Caco-2 (cell line): ENCODE measurements around the gene ISOC2. TPM values are rescaled to one million over a fixed set of nuclear protein-coding genes. Genes with fewer than 3 reads are reported as not detected.
"Not testable (repeated sequence)": the region's sequence is repeated elsewhere in the genome, so short reads cannot be mapped to it uniquely, and the experiment has no call there.

Experiments used
- BruUV-seq: library from RNA; stranded (reverse); fragments of 400-500 nt; replicated peaks from 2 replicates; lab custom pipeline; 2021; lab: Mats Ljungman, UMichigan
- CTCF ChIA-PET: fragments of 300-600 bp; sonication (Branson Sonifier 250); formaldehyde crosslinking; loops from one replicate; lab custom pipeline; 2022; ENCODE audit warnings: antibody characterized with exemption; lab: Charles Lee
- POLR2A ChIA-PET: fragments of 300-600 bp; sonication (Branson Sonifier 250); formaldehyde crosslinking; loops from one replicate; lab custom pipeline; 2022; ENCODE audit warnings: antibody characterized with exemption; lab: Charles Lee
- DNase-seq, 2 experiments: peaks; one replicate each; pipeline versions ENCODE4 v3.0.0 to v3.0.0-alpha.2; 2020 to 2022
- H3K27me3 ChIP-seq: replicated peaks from 2 replicates; pipeline ENCODE4 v1.6.0; 2011; ENCODE audit warnings: low read length; ENCODE audit not compliant: control insufficient read depth, insufficient read depth
- H3K36me3 ChIP-seq: 2 replicates; pipeline ENCODE4 v1.5.1; 2011; ENCODE audit warnings: low read length; ENCODE audit not compliant: control insufficient read depth, insufficient read depth
- H3K4me1 ChIP-seq: fragments of 250-450 bp; sonication (Bioruptor Pico); 2 replicates; pipeline ENCODE4 v1.5.1; 2020; ENCODE audit warnings: mild to moderate bottlenecking
- H3K4me3 ChIP-seq: 2 replicates; pipeline ENCODE4 v1.5.1; 2011; ENCODE audit warnings: low read depth, mild to moderate bottlenecking, control low read depth, low read length
- H3K9me3 ChIP-seq: fragments of 250-450 bp; sonication (Bioruptor Pico); 2 replicates; pipeline ENCODE4 v1.5.1; 2020; ENCODE audit warnings: mild to moderate bottlenecking, moderate library complexity
- H3K27ac Mint-ChIP-seq: one replicate; pipeline ENCODE4 v1.8.0; 2022; ENCODE audit warnings: mixed read lengths; ENCODE audit not compliant: unreplicated experiment
- H3K27me3 Mint-ChIP-seq: one replicate; pipeline ENCODE4 v1.8.0; 2022; ENCODE audit warnings: mixed read lengths; ENCODE audit not compliant: insufficient read depth, unreplicated experiment
- H3K36me3 Mint-ChIP-seq: one replicate; pipeline ENCODE4 v1.8.0; 2022; ENCODE audit warnings: mild to moderate bottlenecking, mixed read lengths; ENCODE audit not compliant: insufficient read depth, unreplicated experiment
- H3K4me1 Mint-ChIP-seq: one replicate; pipeline ENCODE4 v1.8.0; 2022; ENCODE audit warnings: low read depth, mixed read lengths; ENCODE audit not compliant: unreplicated experiment
- H3K4me3 Mint-ChIP-seq: one replicate; pipeline ENCODE4 v1.8.0; 2022; ENCODE audit warnings: mild to moderate bottlenecking, moderate library complexity, mixed read lengths; ENCODE audit not compliant: unreplicated experiment
- H3K9me3 Mint-ChIP-seq: one replicate; pipeline ENCODE4 v1.8.0; 2022; ENCODE audit warnings: mixed read lengths; ENCODE audit not compliant: unreplicated experiment
- CTCF ChIP-seq, 2 experiments: fragments of 200-600 bp in 1 of 2; IDR thresholded peaks; 1 replicate in 1 of 2; 2 replicates in 1 of 2; pipeline versions ENCODE4 v1.5.1 to v1.8.0; 2011 to 2022; ENCODE audit warnings: antibody characterized with exemption in 1 of 2, control low read depth in 1 of 2, inconsistent platforms in 1 of 2, low read depth in 1 of 2, low read length in 1 of 2, mild to moderate bottlenecking in 1 of 2, moderate library complexity in 1 of 2; ENCODE audit not compliant: insufficient read depth in 1 of 2, severe bottlenecking in 1 of 2, unreplicated experiment in 1 of 2
- intact Hi-C: fragments of 100-400 bp; cut with micrococcal nuclease; formaldehyde crosslinking; loops from one replicate; pipeline ENCODE4 v1.10.0; 2022; ENCODE audit not compliant: unreplicated experiment
- total RNA-seq: library from RNA; stranded (reverse); gene quantifications from 2 replicates; pipeline ENCODE4 v1.2.3, GENCODE V29; 2022

Gene ISOC2
- total RNA-seq, 1 experiment from 2014 or later = 40.6 TPM

DNA sequence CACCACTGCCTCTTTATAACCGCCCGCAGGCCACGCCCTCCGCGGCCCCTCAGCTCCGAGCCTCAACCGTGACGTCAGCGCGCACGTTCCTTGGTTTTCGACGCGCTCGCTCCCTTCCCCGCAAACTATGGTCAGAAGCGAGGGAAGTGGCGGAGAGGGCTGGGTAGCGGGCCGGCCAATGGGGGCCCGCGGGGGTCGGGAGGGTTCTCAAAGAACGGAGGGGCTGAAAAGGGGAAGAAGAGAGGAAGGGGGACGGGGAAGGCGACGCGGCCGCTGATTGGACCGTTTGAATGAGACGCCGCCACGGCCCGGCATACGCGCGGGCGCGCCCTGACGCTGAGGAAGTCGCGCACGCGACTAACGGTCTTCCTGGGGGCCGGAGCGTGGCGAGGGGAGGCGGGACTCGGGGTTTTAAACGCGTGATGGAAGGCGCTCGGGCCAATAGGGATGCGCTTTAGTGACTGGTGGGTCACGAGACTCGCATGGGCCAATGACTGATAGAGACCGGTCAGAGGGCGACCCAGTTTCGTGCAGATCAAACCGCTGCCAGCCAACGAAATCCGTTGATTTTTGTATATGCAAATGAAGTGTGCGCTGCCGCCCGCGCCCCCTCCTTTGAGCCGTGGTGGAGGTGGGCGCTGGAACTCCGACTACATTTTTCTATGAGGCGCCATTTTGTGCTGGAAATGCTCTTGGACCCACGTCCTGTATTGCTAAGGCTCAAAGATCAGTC lies 53.5 kb downstream of the ISOC2 start:
- peak overlapping the region; percentile 94 for H3K4me3 ChIP-seq
- peaks cover 18% of the 10 kb centered on the region for H3K4me1 ChIP-seq
- TF ChIP-seq CTCF (IDR thresholded peaks at IDR 0.05; ENCODE audit: insufficient read depth in 1 of 2, low read depth in 1 of 2, low read length in 1 of 2, severe bottlenecking in 1 of 2, unreplicated experiment in 1 of 2) = no peak
- no TSS peak for BruUV-seq
- peaks cover 13% of the 10 kb centered on the region; the same call in 1 of the 2 replicates for H3K9me3 ChIP-seq
- peaks cover 5% of the 10 kb centered on the region; the same call in 1 of the 2 replicates for H3K36me3 ChIP-seq
- Mint-ChIP-seq H3K9me3 (peaks cover 11% of the 10 kb centered on the region), H3K27me3 (peaks cover 6% of the 10 kb centered on the region), H3K27ac (peak overlapping the region; percentile 99), H3K4me3 (peak overlapping the region; percentile 93), H3K36me3 (peaks cover 67% of the 10 kb centered on the region), H3K4me1 (peaks cover 14% of the 10 kb centered on the region)
- ChIA-PET POLR2A (interaction anchor here (0.6 to 1.8 kb wide), 27 partner anchors 9 to 262 kb away, joined by 3 to 24 read pairs (median 6); partner anchors contain the start of genes FIZ1, HSPBP1, ISOC2 and KMT5C), CTCF (interaction anchor here (0.6 to 1.4 kb wide), 4 partner anchors 67 to 198 kb away, joined by 3 to 7 read pairs (median 4); partner anchors contain the start of gene KMT5C)
- no peaks in the 10 kb centered on the region for H3K27me3 ChIP-seq
- intact Hi-C loops = loop anchor here (1.0 to 10.0 kb wide), 4 partner anchors 23 to 291 kb away; partner anchors contain the start of genes PPP1R12C, PPP6R1 and RPL28
- DNase-seq = peak; percentile 99

DNA sequence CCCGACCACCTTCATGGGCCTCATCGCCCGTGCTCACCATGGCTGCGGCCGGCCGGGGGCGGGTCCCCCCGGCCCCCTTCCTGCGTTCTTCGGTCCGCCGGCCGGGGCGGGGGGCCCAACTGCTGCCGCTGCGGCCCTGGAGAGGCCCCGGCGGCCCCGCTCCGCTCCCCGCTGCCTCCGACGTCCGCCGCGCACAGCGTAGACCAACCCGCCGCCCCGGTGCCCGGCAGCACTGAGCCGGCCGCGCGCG lies 54.0 kb downstream of the ISOC2 start, which contains the start of gene UBE2S:
Gene UBE2S (minus strand): TSS at position 239 of the 250 bp plus-strand sequence. CDS start 199 bp downstream, at position 40.
- POLR2A ChIA-PET = interaction anchor here (0.6 to 1.8 kb wide), 26 partner anchors 8 to 262 kb away, joined by 3 to 24 read pairs (median 6); partner anchors contain the start of genes FIZ1, HSPBP1, ISOC2 and KMT5C
- CTCF ChIA-PET = interaction anchor here (0.6 to 1.4 kb wide), 4 partner anchors 68 to 198 kb away, joined by 3 to 7 read pairs (median 4); partner anchors contain the start of gene KMT5C
- peak within 1 kb of the TSS; percentile 99 for H3K27ac Mint-ChIP-seq

GRCh38 chr19:55406826-55407549 lies 54.5 kb downstream of the ISOC2 start:
- H3K27ac Mint-ChIP-seq = peak overlapping the region; percentile 99
- peaks cover 14% of the 10 kb centered on the region for H3K4me1 Mint-ChIP-seq
- BruUV-seq = no TSS peak
- H3K9me3 Mint-ChIP-seq = peaks cover 11% of the 10 kb centered on the region
- peaks cover 6% of the 10 kb centered on the region for H3K27me3 Mint-ChIP-seq
- H3K36me3 Mint-ChIP-seq = peaks cover 77% of the 10 kb centered on the region
- H3K27me3 ChIP-seq = no peaks in the 10 kb centered on the region
- peak overlapping the region; percentile 94 for H3K4me3 ChIP-seq
- TF ChIP-seq CTCF (IDR thresholded peaks at IDR 0.05; ENCODE audit: insufficient read depth in 1 of 2, low read depth in 1 of 2, low read length in 1 of 2, severe bottlenecking in 1 of 2, unreplicated experiment in 1 of 2) = no peak
- H3K36me3 ChIP-seq = peaks cover 9% of the 10 kb centered on the region; the same call in 1 of the 2 replicates
- ChIA-PET POLR2A (interaction anchor here (0.6 to 1.8 kb wide), 19 partner anchors 8 to 225 kb away, joined by 4 to 24 read pairs (median 9); partner anchors contain the start of genes FIZ1, HSPBP1, ISOC2 and KMT5C), CTCF (interaction anchor here (0.6 to 1.4 kb wide), 4 partner anchors 67 to 199 kb away, joined by 3 to 7 read pairs (median 4); partner anchors contain the start of gene KMT5C)
- peak in 1 of 2 experiments; percentile 36 for DNase-seq
- H3K4me3 Mint-ChIP-seq = peak overlapping the region; percentile 93
- H3K4me1 ChIP-seq = peaks cover 18% of the 10 kb centered on the region
- intact Hi-C loops = loop anchor here (10.0 kb wide), 1 partner anchor 98 kb away; no protein-coding TSS in a partner anchor
- H3K9me3 ChIP-seq = peaks cover 13% of the 10 kb centered on the region; the same call in 1 of the 2 replicates

More for the DNA sequence above, 54.0 kb downstream of the ISOC2 start, which contains the start of gene UBE2S:
- not testable (repeated sequence) for DNase-seq, H3K27me3 Mint-ChIP-seq, H3K36me3 ChIP-seq, BruUV-seq, H3K27me3 ChIP-seq
- H3K36me3 Mint-ChIP-seq = peaks cover 72% of the 10 kb centered on the region
- H3K4me3 ChIP-seq = peak within 1 kb of the TSS; percentile 94
- peaks cover 13% of the 10 kb centered on the region; the same call in 1 of the 2 replicates for H3K9me3 ChIP-seq
- intact Hi-C loops = loop anchor here (10.0 kb wide), 1 partner anchor 97 kb away; no protein-coding TSS in a partner anchor
- H3K4me1 ChIP-seq = peaks cover 18% of the 10 kb centered on the region
- peaks cover 14% of the 10 kb centered on the region for H3K4me1 Mint-ChIP-seq
- peak within 1 kb of the TSS; percentile 93 for H3K4me3 Mint-ChIP-seq
- peaks cover 11% of the 10 kb centered on the region for H3K9me3 Mint-ChIP-seq
